CD8-positive, alpha-beta memory T cell (primary cell): ENCODE results near the gene TENM3. TPM values are rescaled to one million over a fixed set of nuclear protein-coding genes. Genes with fewer than 3 reads are reported as not detected.
"Not testable (repeated sequence)": the region's sequence is repeated elsewhere in the genome, so short reads cannot be mapped to it uniquely, and the experiment has no call there.

ENCODE experiments used
- CTCF ChIA-PET: fragments of 350-600 bp; sonication (Branson Sonifier 250); formaldehyde crosslinking; loops from one replicate; lab custom pipeline; 2021; ENCODE audit warnings: antibody characterized with exemption; lab: Charles Lee
- POLR2A ChIA-PET: fragments of 350-600 bp; sonication (Branson Sonifier 250); formaldehyde crosslinking; loops from one replicate; lab custom pipeline; 2021; ENCODE audit warnings: antibody characterized with exemption; lab: Charles Lee
- DNase-seq, 5 donors: peaks; one replicate each; pipeline versions ENCODE4 v3.0.0 to v3.0.0-alpha.2; 2020 to 2022; ENCODE audit warnings: mixed read lengths in 1 of 5
- H3K27ac ChIP-seq: one replicate; pipeline ENCODE4 v1.7.0; 2013; ENCODE audit warnings: low read depth, mild to moderate bottlenecking, low read length, moderate library complexity
- H3K27me3 ChIP-seq: 2 replicates; pipeline ENCODE4 v1.7.0; 2013; ENCODE audit warnings: low read length, mild to moderate bottlenecking; ENCODE audit not compliant: insufficient read depth, poor library complexity, severe bottlenecking
- H3K36me3 ChIP-seq: 2 replicates; pipeline ENCODE4 v1.7.0; 2013; ENCODE audit warnings: mild to moderate bottlenecking, low read length, moderate library complexity; ENCODE audit not compliant: insufficient read depth
- H3K4me1 ChIP-seq: 2 replicates; pipeline ENCODE4 v1.7.0; 2013; ENCODE audit warnings: mild to moderate bottlenecking, low read length, moderate library complexity; ENCODE audit not compliant: insufficient read depth
- H3K4me3 ChIP-seq: 2 replicates; pipeline ENCODE4 v1.7.0; 2013; ENCODE audit warnings: mild to moderate bottlenecking, low read length
- H3K9me3 ChIP-seq: 2 replicates; pipeline ENCODE4 v1.7.0; 2013; ENCODE audit warnings: mild to moderate bottlenecking, low read length
- H3K27ac Mint-ChIP-seq, 8 donors: one replicate each; pipeline ENCODE4 v1.8.0; 2020 to 2021; ENCODE audit warnings: mixed read lengths in 8 of 8, mild to moderate bottlenecking in 6 of 8, inconsistent platforms in 3 of 8, moderate library complexity in 3 of 8
- H3K27me3 Mint-ChIP-seq, 2 donors: one replicate each; pipeline ENCODE4 v1.8.0; 2020 to 2021; ENCODE audit warnings: mixed read lengths in 2 of 2, mild to moderate bottlenecking in 1 of 2, moderate library complexity in 1 of 2
- H3K36me3 Mint-ChIP-seq, 3 donors: one replicate each; pipeline ENCODE4 v1.8.0; 2020 to 2021; ENCODE audit warnings: mixed read lengths in 3 of 3, inconsistent platforms in 1 of 3, mild to moderate bottlenecking in 1 of 3
- H3K4me1 Mint-ChIP-seq, 3 donors: one replicate each; pipeline ENCODE4 v1.8.0; 2020 to 2021; ENCODE audit warnings: mixed read lengths in 3 of 3, inconsistent platforms in 1 of 3, mild to moderate bottlenecking in 1 of 3
- H3K4me3 Mint-ChIP-seq, 7 donors: one replicate each; pipeline ENCODE4 v1.8.0; 2020 to 2021; ENCODE audit warnings: mixed read lengths in 7 of 7, mild to moderate bottlenecking in 6 of 7, moderate library complexity in 4 of 7, inconsistent platforms in 2 of 7
- H3K9me3 Mint-ChIP-seq, 5 donors: one replicate each; pipeline ENCODE4 v1.8.0; 2020 to 2022; ENCODE audit warnings: mixed read lengths in 5 of 5, mild to moderate bottlenecking in 3 of 5, moderate library complexity in 2 of 5, inconsistent platforms in 1 of 5
- polyA plus RNA-seq: library from polyadenylated mRNA; unstranded; fragments of 300-500 nt; fragmentation: Illumina TruSeq; gene quantifications from one replicate; pipeline ENCODE4 v1.2.3, GENCODE V29; 2021
- total RNA-seq, 2 experiments: library from RNA; stranded (reverse); gene quantifications; one replicate each; pipeline ENCODE4 v1.2.3, GENCODE V29; 2021

Gene TENM3
- total and polyA plus RNA-seq, 3 experiments from 2014 or later: not detected

GRCh38 chr4:182386576-182386975, 143.4 kb downstream of the TENM3 start:
- H3K4me3 ChIP-seq, H3K27ac ChIP-seq, H3K27me3 ChIP-seq, H3K9me3 Mint-ChIP-seq, H3K4me1 ChIP-seq, CTCF ChIA-PET, POLR2A ChIA-PET, H3K4me3 Mint-ChIP-seq, H3K4me1 Mint-ChIP-seq, H3K27me3 Mint-ChIP-seq, H3K36me3 ChIP-seq, DNase-seq, H3K9me3 ChIP-seq, H3K36me3 Mint-ChIP-seq, H3K27ac Mint-ChIP-seq: not testable (repeated sequence)

DNA sequence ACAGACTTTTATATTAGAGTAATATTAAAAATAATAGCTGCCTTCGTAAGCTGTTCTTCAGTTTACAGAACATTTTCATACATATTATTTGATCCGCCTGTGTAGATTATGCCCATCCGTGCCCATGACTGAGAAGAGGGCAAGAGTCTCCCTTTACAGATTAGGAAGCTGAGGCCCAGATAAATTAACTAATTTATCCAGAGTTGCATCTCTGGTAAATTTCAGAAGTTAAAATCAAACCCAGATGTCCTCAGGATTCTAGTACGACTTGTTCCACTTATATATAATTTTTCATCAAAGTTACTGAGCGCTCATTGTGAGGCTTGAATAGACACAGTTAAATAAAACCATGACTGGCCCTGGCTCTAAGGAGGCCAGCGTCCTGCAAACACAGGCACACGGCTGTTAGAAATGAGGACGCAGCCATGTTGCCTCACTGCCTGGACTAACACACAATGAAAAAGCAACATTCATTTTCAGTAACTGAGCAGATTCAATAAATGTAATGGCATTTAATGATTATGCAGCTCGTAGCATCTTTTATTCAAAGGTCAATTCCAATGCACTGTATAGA, 148.0 kb downstream of the TENM3 start:
- Histone ChIP-seq H3K27me3 (no peaks in the 10 kb centered on the region), H3K4me3 (no peak overlapping the region), H3K27ac (no peak overlapping the region), H3K4me1 (no peaks in the 10 kb centered on the region), H3K9me3 (no peaks in the 10 kb centered on the region), H3K36me3 (no peaks in the 10 kb centered on the region)
- no peak overlapping the region for H3K27ac Mint-ChIP-seq
- ChIA-PET POLR2A (no interaction called here), CTCF (no interaction called here)
- H3K4me1 Mint-ChIP-seq: no peaks in the 10 kb centered on the region
- no peak overlapping the region for H3K4me3 Mint-ChIP-seq
- no peak for DNase-seq
- H3K9me3 Mint-ChIP-seq: peaks cover 0 to 1% (median 0%) of the 10 kb centered on the region in 5 donors
- no peaks in the 10 kb centered on the region for H3K36me3 Mint-ChIP-seq
- H3K27me3 Mint-ChIP-seq: no peaks in the 10 kb centered on the region

GRCh38 chr4:182394181-182394580, 151.0 kb downstream of the TENM3 start:
- H3K4me1 ChIP-seq: no peaks in the 10 kb centered on the region
- CTCF ChIA-PET: no interaction called here
- no peaks in the 10 kb centered on the region for H3K36me3 ChIP-seq

GRCh38 chr4:182400081-182400480, 156.9 kb downstream of the TENM3 start:
- Mint-ChIP-seq H3K27me3 (no peaks in the 10 kb centered on the region), H3K36me3 (no peaks in the 10 kb centered on the region), H3K27ac (no peak overlapping the region), H3K4me3 (no peak overlapping the region), H3K4me1 (no peaks in the 10 kb centered on the region), H3K9me3 (peaks cover 0 to 2% (median 0%) of the 10 kb centered on the region in 5 donors)
- Histone ChIP-seq H3K36me3 (no peaks in the 10 kb centered on the region), H3K4me1 (no peaks in the 10 kb centered on the region), H3K27me3 (no peaks in the 10 kb centered on the region), H3K27ac (no peak overlapping the region), H3K4me3 (no peak overlapping the region), H3K9me3 (no peaks in the 10 kb centered on the region)
- no peak for DNase-seq
- POLR2A ChIA-PET: no interaction called here
- CTCF ChIA-PET: interaction anchor here (1.3 kb wide), 1 partner anchor 10 kb away, joined by 3 read pairs; no protein-coding TSS in a partner anchor

More at GRCh38 chr4:182394181-182394580, 151.0 kb downstream of the TENM3 start:
- no peak overlapping the region for H3K4me3 Mint-ChIP-seq
- no peaks in the 10 kb centered on the region for H3K36me3 Mint-ChIP-seq
- no peaks in the 10 kb centered on the region for H3K27me3 ChIP-seq
- no peak overlapping the region for H3K27ac ChIP-seq
- H3K4me1 Mint-ChIP-seq: no peaks in the 10 kb centered on the region
- H3K4me3 ChIP-seq: no peak overlapping the region
- no peak overlapping the region for H3K27ac Mint-ChIP-seq
- H3K9me3 ChIP-seq: no peaks in the 10 kb centered on the region
- POLR2A ChIA-PET: no interaction called here
- H3K27me3 Mint-ChIP-seq: no peaks in the 10 kb centered on the region
- H3K9me3 Mint-ChIP-seq: peaks cover 0 to 2% (median 0%) of the 10 kb centered on the region in 5 donors
- no peak for DNase-seq

DNA sequence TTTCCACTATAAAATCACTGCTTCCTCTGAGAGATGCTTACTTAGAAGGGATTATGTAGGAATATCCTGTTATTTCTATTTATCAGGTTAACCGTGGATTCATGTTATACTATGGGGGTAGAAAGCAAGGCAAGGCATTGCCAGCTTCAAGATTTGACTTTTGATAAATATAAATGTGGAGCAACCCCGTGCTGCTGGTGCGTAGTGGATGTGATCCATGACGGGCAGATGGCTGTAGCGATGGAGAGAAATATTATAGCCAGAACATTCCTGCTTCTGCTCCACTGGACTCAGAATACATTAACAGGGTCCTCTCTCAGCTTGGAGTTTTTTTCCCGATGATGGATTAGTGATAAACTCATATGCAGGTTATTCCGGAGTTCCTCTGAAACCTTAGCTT, 157.6 kb downstream of the TENM3 start:
- DNase-seq: no peak
- CTCF ChIA-PET: interaction anchor here (1.3 kb wide), 1 partner anchor 9 kb away, joined by 3 read pairs; no protein-coding TSS in a partner anchor
- H3K36me3 ChIP-seq: no peaks in the 10 kb centered on the region
- no peaks in the 10 kb centered on the region for H3K9me3 ChIP-seq
- no peak overlapping the region for H3K4me3 ChIP-seq
- H3K36me3 Mint-ChIP-seq: peaks cover 0 to 3% (median 0%) of the 10 kb centered on the region in 3 donors
- no peaks in the 10 kb centered on the region for H3K4me1 ChIP-seq
- no peaks in the 10 kb centered on the region for H3K4me1 Mint-ChIP-seq
- POLR2A ChIA-PET: no interaction called here
- H3K27me3 Mint-ChIP-seq: no peaks in the 10 kb centered on the region
- no peaks in the 10 kb centered on the region for H3K27me3 ChIP-seq
- peaks cover 0 to 4% (median 0%) of the 10 kb centered on the region in 5 donors for H3K9me3 Mint-ChIP-seq
- no peak overlapping the region for H3K4me3 Mint-ChIP-seq
- H3K27ac ChIP-seq: no peak overlapping the region
- H3K27ac Mint-ChIP-seq: no peak overlapping the region

DNA sequence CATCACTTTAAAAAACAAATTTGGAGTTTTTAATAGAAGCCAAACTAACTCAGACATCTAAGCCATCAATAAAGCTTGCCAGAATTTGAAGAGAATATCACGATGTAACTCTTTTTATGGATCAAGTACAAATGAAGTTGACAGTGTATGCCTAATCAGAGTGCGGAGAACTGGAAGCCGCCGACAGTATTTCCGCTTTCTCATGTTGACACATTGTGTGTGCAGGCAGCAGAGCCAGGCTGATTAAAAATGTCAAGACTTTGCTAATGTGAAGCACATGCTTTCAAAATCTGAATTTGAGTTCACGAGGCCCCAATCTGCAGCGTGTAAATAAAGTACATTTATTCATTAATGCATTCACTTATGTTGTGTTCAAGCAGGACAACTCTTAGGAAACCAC, 161.2 kb downstream of the TENM3 start:
- Histone ChIP-seq H3K4me3 (no peak overlapping the region), H3K4me1 (no peaks in the 10 kb centered on the region), H3K9me3 (no peaks in the 10 kb centered on the region), H3K27ac (no peak overlapping the region), H3K36me3 (no peaks in the 10 kb centered on the region), H3K27me3 (no peaks in the 10 kb centered on the region)
- Mint-ChIP-seq H3K4me1 (no peaks in the 10 kb centered on the region), H3K4me3 (no peak overlapping the region), H3K9me3 (peaks cover 0 to 2% (median 0%) of the 10 kb centered on the region in 5 donors), H3K27me3 (no peaks in the 10 kb centered on the region), H3K27ac (no peak overlapping the region), H3K36me3 (peaks cover 0 to 3% (median 0%) of the 10 kb centered on the region in 3 donors)
- ChIA-PET POLR2A (no interaction called here), CTCF (no interaction called here)
- no peak for DNase-seq

DNA sequence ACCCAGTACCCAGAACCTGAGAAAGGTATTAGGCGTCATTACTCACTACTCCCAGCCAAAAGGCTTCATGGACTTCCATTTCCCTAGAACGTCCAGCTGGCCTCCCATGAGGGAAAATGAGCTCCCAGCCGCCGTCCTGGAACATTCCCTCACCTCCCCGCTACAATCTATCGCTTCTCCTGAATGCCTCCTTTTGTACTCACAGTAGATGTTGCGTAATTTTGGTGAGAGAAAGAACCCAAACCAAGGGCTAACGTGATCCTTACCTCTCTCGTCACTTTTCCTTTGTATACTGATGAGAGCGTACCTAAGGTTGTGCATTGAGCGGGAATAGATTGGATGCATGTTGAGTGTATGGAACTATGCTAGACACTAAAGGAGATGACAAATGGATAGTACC, 161.9 kb downstream of the TENM3 start:
- no peak for DNase-seq
- H3K4me1 ChIP-seq: no peaks in the 10 kb centered on the region
- no peak overlapping the region for H3K4me3 ChIP-seq
- Mint-ChIP-seq H3K27ac (no peak overlapping the region), H3K4me1 (no peaks in the 10 kb centered on the region), H3K4me3 (no peak overlapping the region), H3K36me3 (peaks cover 0 to 3% (median 0%) of the 10 kb centered on the region in 3 donors), H3K27me3 (no peaks in the 10 kb centered on the region), H3K9me3 (peaks cover 0 to 2% (median 0%) of the 10 kb centered on the region in 5 donors)
- H3K9me3 ChIP-seq: no peaks in the 10 kb centered on the region
- H3K36me3 ChIP-seq: no peaks in the 10 kb centered on the region
- no peaks in the 10 kb centered on the region for H3K27me3 ChIP-seq
- ChIA-PET POLR2A (no interaction called here), CTCF (no interaction called here)
- H3K27ac ChIP-seq: no peak overlapping the region

GRCh38 chr4:182409271-182409670, 166.1 kb downstream of the TENM3 start:
- Histone ChIP-seq H3K27ac (no peak overlapping the region), H3K27me3 (no peaks in the 10 kb centered on the region), H3K4me1 (no peaks in the 10 kb centered on the region), H3K36me3 (no peaks in the 10 kb centered on the region), H3K4me3 (no peak overlapping the region), H3K9me3 (no peaks in the 10 kb centered on the region)
- Mint-ChIP-seq H3K27me3 (no peaks in the 10 kb centered on the region), H3K27ac (no peak overlapping the region), H3K36me3 (peaks cover 0 to 3% (median 0%) of the 10 kb centered on the region in 3 donors), H3K4me3 (no peak overlapping the region), H3K9me3 (peaks cover 5 to 12% (median 6%) of the 10 kb centered on the region in 5 donors), H3K4me1 (no peaks in the 10 kb centered on the region)
- ChIA-PET POLR2A (no interaction called here), CTCF (no interaction called here)
- no peak for DNase-seq
